NCI-H128 (cell line): ENCODE data around the gene ALDOB.

Experiments used
- DNase-seq: peaks from one replicate; lab custom pipeline; 2025; ENCODE audit not compliant: unreplicated experiment; lab: John Stamatoyannopoulos, UW

The ALDOB gene

DNA sequence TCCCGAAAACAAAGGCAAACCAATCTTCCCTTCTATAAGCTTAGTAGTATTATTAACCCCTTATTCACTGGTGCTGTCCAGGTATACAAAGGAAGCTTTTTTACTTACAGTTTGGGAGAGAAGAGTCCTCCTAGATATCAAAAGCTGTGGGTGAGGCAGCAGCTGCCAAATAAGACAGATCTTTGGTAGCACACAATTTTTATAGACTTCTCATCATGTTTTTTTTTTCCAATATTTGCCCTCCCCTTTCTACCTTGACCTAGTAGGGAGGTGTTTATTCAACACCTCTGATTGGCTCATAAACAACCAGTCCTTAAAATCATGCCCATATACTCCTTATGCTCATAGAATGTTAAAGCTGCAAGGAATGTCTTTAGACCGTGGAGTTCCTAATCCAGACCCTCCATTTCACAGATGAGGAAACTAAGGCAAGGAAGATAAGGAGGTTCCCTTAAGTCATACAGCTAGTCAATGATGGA is at the start of gene ALDOB:
Gene ALDOB (minus strand): TSS at position 174 of the 479 bp plus-strand sequence. CDS start 4,887 bp downstream, outside the sequence.
- DNase-seq, result no peak

DNA sequence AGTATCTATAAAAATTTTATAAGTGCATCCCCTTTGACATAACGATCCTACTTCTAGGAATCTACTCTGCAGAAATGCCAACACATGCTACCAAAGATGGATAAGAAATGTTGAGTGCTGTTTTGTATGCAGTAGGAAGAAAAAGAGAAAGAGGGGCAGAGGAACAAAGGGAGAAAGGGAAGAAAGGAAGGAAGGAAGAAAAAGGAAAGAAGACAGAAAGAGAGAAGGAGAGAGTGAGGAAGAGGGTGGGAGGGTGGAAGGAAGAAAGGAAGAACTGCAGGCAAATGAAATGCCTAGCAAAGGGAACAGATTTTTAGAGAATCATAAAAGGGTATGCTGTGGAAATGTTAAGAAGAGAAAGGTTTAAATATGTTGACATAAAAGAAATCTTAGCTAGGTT is 48.5 kb upstream of the ALDOB start:
- DNase-seq, result no peak

DNA sequence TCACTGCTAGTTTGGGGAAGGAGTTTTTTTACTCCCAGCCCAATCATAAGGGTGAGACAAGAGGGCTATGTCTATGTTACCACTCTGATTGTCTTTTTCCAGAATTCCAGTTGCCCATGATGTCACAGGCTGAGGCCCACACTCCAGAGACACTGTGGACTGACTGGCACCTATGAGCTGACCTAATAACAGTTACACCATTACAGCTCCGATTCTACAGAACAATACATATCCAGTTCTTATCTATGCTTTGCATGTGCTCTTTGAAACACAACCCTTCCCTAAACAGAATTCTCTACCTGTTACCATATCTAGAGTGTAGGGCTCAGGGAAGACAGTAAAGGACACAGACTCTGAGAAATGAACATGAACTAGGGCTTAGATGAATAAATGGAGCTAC is 45.7 kb upstream of the ALDOB start:
- no peak for DNase-seq

DNA sequence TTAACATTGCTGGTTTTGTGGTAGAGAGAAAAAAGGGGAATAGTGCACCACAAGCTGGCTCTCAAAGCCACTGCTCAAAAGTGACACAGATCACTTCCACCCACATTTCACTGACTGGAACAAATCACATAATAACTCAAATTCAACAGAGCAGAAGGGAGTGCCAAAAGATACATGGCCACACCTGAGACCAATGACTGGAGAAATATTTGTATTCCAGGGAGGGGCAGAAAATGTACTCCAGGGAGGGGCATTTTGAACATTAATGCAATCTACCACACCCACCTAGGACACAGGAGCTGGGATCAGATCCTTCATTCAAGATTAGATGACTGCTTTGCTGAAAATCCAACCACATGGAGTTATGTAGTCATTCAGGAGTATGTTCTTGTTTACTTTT is 44.8 kb upstream of the ALDOB start:
- no peak for DNase-seq

DNA sequence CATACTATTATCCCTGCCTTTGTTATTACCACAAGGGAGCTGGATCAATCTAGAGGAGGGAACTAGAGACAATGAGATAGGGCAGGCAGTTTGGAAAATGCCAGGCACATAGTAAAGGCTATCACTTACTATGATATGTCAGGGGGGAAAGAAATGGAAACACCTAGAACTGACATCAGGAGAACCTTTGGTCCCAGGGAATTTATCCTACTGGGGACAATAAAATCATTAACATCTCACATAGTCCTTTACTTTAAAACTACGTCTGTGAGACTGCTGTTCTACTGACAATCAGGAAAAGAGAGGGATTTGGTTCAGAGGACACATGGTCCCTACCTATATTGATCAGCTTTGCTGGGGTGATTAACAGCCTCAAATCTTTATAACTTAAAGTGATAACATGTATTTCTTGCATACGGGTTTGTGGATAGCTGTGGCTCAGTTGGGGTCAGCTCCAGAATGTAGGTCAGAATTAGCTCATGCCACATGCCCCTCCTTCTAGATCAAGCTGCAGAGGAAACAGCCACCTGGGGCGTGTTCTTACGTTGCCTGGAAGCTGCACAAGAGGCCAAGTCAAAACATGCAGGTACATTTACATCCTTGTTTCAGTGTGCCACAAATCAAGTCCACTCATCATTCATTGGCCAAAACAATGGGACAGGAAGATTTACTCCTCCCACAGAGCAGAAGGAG is 43.9 kb upstream of the ALDOB start:
- no peak for DNase-seq

DNA sequence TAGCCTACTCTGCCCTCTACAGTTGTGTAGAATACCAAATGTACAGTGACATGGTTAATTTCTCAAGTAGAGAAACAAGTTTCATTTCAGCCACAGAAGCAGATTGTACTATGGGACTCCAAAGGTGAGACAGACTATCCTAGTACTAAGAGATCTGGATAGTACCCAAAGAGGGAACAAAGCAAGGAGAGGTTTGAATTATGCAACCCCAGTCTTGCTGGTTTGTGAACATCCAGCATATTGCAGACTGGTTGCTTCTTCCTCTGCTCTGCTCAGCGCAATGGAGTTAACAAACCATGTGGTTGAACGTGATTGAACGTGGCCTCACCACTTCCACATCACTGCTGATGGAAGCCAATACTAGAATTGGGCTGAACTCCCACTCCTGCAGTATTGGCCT is 43.3 kb upstream of the ALDOB start:
- DNase-seq, result no peak

DNA sequence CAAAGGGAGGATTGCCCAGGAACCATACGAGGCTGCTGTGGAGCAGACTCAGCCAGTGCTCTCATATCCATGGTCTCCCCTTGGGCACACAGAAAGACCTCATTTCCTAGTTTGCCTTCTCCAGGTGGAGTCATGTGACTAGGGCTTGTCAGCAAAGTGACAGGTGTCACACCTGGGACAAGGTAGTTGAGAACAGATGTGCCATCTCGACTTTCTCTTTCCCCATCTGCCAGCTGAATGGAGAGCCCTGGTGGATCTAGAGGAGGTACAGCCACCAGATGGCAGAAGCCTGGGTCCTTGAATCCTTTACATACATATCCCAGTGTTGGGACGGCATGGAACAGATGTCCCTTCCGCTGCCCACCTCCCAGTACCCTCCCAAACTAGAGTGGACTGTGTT is 42.9 kb upstream of the ALDOB start:
- no peak for DNase-seq

DNA sequence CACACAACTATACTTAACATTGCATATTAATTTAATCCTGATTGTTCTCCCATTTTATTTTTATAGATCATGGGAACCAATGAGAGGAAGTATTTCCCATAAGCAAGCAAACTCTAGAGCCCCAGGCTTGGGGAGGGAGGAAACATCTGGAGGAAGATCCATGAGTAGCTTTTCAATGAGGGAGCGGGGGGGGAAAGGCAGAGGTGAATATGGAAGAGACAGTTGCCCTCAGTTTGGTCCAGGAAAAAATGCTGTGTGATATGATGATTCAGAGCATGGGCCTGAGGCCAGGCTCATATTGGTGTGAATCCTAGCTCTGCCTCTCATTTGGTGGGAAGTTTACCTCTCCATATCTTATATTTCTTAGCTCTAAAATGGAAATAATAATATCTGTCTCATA is 42.2 kb upstream of the ALDOB start:
- DNase-seq, result no peak

DNA sequence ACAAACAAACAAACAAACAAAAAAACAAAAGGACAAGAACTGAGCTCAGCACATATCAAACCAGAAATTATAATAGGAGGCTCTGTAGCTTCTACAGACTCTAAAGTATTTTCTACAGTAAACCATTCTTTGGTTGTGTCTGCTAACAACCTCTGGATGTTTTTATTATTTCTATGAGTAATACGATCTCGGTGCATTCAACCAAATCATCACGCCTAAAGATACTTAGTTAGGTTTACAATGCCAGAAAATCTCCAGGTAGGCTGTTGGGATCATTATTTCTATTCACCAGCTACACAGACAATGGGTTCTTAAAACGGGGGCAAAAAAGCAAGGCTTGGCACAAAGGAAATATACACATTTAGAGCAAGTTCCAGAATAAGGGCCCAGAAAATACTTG is 41.6 kb upstream of the ALDOB start:
- DNase-seq, result no peak

DNA sequence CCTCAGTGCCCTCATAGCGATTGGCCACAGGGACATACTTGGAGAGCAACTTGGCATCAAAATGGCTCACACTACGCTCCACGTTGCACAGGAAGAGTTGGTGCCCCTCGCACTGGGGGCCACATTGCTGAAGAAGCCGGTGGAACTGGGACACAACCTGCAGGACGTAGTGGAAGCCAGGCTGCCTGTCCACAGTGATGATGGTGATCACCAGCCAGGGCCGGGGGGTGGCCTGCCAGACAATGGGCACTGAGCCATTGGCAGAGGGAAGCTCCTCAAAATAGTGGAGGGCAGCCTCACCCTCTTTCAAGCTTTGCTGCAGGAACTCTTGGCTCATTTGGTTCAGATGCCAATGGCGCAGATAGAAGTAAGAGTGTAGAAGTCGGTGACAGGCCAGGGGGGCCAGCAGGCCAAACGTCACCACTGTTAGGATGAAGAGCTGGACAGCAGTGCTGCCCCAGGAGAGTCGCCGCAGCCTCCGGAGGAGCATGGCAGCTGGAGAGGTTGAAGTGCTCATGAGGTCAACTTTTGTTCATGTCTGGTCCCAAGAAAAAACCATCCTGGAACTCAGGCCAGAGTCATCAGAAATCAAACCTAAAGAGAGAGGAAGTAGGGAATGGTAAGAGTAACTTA is 41.1 kb upstream of the ALDOB start:
- DNase-seq, result no peak

DNA sequence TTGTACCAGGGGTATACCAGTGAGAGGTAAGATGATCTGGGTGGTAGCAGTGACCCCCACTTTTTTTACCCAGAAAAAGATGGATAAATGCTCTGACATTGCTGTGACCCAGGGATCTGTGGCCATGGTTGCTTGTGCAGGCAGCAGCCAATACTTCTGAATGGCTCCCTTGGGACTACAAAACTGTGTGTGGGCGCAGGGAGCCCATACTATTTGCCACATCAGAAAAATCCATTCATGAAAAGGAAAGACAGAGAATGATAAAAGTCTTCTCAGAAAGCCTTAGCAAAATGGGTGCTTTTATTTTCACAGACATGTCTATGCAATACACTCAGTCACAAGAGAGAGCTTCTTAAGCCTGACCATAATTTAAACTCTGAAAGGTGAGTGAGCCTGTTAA is 37.3 kb upstream of the ALDOB start:
- DNase-seq, result no peak

DNA sequence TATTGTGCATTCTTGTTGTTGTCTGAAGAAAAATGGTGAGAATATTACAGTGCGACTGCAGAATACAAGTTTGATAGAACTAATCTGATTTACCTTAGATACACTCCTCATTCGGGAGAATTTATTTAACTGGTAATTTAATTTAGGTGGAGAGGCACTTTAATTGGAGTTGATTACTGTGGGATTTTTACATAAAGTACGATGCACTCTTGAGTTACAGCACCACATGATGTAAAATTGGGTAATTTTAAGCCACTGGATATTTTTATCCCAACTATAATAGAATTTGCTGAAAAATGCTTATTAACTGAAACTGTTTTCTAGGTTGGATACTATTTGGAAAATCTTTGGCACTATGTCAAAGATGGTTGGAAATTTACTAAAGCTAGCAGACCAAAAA is 35.4 kb upstream of the ALDOB start:
- no peak for DNase-seq

DNA sequence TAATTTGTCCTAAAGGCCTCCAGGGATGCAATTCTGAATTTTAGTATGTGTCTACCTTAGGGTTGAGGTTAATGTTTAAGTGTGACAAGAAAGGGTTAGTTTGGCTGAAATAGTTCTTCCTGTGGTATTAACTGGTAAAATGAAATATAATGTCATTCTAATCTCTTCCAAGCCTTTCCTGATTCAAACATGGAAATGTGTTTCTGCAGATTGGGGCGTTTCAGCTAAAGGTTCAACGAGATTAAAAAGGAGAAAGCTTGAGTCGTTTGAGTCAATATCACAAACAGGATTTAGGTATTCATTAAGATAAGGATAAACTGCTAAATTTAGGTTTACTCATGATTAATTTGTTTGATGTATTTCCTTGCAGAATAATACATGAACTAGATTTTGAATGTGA is 34.4 kb upstream of the ALDOB start:
- DNase-seq, result no peak

DNA sequence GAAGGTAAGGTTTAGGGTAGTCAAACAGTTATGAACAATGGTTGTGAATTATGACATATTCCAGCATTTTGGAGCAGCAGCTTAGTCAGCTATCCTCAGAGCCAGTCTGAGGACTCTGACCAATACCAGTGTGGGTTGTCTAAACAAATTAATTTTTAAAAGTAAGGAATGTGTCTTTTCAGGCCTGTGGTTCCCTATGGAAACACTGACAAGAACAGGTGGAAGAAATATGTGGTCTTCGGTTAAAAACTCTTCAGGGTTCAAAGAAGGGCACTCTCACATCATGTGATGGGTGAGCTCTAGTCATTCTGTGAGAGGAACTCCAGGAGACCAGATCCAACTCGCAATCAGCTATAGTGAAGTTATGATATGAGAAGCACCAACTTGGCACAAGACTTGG is 33.5 kb upstream of the ALDOB start:
- DNase-seq, result no peak

DNA sequence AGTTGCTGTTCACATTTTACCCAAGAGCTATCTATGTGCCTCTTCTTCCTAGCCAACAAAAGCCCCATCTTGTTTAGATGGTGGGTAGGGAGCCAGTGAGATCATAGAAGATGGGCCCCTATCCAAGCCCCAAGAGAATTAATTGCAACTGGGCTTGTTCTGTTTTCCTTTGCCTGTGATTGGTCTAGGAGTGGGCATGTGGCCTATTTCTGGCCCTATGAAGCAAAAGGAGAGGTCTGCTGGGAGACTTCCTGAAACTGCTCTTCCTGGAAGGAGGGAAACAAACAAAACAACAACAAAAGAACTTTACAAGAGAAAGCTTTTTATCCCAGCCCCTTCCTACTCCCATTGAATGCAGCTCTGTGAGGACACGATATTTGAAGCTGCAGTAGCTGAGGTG is 32.5 kb upstream of the ALDOB start:
- no peak for DNase-seq

DNA sequence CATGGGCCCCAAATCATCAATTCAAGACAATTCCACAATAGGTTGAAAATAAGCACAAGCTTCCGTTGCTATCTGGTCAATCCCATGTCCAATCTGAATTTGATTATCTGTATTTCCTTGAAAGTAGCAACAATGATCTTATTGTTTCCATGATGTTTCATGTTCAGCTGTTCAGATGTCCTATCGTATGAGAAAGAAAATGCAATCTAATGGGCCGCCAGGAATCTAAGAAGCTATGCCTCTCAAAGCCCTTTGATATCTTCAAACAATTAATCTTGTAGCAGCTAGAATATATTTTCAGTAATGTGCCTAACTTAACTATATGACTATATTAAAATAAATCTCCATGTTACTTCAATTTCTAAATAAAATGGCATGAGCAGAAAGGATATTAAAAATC is 32.1 kb upstream of the ALDOB start:
- DNase-seq, result no peak

DNA sequence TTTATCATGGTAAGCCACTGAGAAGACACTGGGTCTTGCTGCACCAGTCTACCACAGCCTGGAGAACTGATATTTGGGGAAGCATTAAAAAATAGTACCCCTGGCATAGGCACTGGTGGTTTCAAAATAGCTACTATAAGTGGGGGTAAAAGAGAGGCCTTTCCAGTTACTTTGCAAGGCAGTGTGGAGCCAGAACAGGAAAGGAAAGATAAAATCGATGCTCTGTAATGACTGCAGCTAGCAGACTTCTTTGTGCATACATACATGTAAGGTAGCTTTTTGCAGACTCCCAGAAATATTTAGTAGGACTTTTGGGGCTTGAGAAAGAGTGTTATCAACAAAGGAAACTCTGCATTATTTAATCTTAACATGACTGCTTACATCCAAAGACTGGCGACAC is 31.3 kb upstream of the ALDOB start:
- DNase-seq, result no peak

DNA sequence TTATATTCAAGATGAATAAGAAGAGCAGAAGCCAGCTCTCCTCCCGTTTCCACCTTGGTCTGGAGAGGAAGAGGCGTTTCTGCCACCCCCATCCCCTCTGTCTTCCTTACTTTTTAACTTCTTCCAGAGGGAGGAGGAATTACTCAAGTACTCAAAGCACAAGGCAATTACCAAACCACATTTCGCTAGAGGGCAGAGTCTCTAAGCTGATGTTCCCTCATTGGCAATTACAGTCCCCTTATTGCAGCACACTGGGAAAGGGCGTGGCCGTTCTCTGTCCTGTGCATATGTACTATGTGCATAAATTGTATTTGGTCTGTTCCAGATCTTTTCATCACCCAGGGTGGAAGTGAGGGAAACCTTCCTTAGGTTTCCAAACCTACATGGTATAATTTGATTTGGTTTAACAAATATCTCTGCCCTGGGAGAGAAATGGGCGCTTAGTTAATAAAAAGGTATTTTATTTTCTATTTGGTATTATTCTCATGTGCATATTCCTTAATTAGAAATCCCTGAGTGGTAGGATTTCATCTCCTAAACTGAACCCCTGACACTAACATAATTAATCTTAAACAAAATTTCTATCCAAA is 29.8 kb upstream of the ALDOB start:
- DNase-seq, result no peak

DNA sequence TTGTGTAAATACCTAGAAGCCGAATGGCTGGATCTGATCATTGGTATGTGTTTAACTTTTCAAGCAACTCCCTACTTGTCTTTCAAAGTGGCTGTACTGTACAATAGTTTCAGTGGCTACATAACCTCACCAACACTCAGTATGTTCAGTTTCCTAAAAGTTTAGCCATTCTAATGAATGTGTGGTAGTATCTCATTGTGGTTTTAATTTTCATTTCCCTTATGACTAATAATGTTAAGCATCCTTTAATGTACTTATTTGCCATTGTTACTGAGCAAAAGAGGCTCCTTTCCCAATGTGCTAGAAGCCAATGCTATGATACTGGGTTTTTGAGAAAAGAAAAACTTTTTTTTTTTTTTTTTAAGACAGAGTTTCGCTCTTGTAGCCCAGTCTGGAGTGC is 27.8 kb upstream of the ALDOB start:
- no peak for DNase-seq

DNA sequence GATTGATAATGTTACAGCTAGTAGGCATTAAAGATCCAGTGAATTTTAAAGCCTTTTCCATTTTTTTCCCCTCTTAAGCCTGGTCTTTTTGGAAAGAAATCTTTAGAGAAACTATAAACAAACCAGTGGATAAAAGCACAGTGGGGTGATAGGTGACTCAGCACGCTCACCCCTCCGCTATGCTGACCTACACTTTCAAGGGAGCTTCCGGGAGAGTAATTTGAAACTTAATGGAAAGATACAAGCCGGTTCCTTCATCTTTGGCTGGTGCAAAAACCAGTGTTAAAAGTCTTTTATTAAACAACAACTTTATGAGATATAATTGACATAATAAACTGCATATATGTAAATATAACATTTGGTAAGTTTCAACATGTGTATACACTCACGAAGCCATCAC is 27.0 kb upstream of the ALDOB start:
- no peak for DNase-seq

DNA sequence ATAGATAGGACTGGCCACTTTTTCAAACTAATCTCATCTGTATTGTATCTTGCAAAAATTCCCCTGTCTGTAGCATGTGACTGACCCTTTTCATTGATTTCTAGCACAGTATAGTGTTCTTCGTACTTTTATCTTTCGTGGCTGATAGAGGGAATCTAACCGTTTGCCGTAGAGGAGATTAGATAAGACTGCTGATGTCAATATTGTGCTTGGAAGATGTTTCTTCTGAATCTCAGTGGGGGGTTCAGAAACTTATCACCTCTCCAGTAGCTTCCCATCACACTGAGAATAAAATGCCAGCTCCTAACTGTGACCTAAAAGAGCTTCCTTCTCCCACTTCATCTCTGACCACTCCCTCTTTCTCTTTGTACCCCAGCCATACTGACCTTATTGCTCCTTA is 25.4 kb upstream of the ALDOB start:
- DNase-seq, result no peak

DNA sequence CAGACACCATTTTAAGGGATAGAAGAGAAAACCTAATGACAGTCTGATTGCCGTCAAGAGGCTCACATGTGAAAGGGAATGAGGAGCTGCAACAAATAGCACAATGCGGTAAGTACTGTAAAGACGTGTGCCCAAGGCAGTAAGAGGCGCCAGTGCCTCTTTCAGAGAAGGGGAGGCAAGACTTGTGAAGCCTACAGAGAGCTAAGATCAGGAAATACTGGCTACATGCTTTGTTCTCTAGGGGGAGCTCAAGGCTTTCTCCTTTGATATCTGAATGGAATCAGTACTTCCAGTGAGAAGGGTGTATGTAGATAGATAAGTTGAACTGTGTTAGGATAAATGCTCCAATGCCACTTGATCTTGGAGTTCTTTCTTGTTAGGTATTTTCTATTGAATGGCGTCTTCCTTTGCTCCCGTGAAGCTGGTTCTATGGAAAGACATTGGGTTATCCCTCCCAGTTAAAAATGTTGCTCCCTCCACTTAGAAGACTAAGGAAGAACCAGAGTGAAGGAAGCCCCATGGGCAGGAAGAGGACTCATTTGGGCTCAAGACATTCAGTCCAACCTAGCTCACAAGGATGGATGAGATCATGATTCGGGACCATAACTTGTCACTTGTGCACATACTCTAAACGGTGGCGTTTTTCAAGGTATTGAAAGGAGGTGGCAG is 23.5 kb upstream of the ALDOB start:
- no peak for DNase-seq
